Effector CD8-positive, alpha-beta T cell (primary cell): ENCODE data around the gene HJV.

Experiments used
- DNase-seq: peaks from one replicate; lab custom pipeline; 2025; lab: John Stamatoyannopoulos, UW

The HJV gene

GRCh38 chr1:146022403-146023127 is 1.0 kb upstream of the HJV start:
- DNase-seq, result no peak

- DNase-seq, result no peak
These were observed 487 bp downstream of the HJV start for GRCh38 chr1:146021050-146021445.

GRCh38 chr1:146020058-146021049 is 1.2 kb downstream of the HJV start:
- no peak for DNase-seq

- no peak for DNase-seq
These were observed 2.1 kb downstream of the HJV start for GRCh38 chr1:146019231-146020057.

GRCh38 chr1:146016891-146017290 is 4.6 kb downstream of the HJV start:
- no peak for DNase-seq

GRCh38 chr1:146013559-146013922 is 8.0 kb downstream of the HJV start:
- no peak for DNase-seq

- DNase-seq, result peak; percentile 31
These were observed 8.6 kb downstream of the HJV start for GRCh38 chr1:146012703-146013558.

GRCh38 chr1:146010126-146010738 is 11.3 kb downstream of the HJV start:
- no peak for DNase-seq

GRCh38 chr1:146007489-146008133 is 13.9 kb downstream of the HJV start:
- DNase-seq, result no peak

GRCh38 chr1:146001709-146002108 is 19.8 kb downstream of the HJV start:
- no peak for DNase-seq

- peak; percentile 10 for DNase-seq
These were observed 22.1 kb downstream of the HJV start for GRCh38 chr1:145999321-146000024.

- DNase-seq, result no peak
These were observed 23.9 kb downstream of the HJV start for GRCh38 chr1:145997718-145998023.

- DNase-seq, result peak; percentile 41
These were observed 24.4 kb downstream of the HJV start for GRCh38 chr1:145997016-145997717.

GRCh38 chr1:145996433-145997015 is 25.0 kb downstream of the HJV start, which contains the start of gene TXNIP:
Gene TXNIP (minus strand): TSS chr1:145996579. CDS start chr1:145996266, 313 bp downstream.
- peak; percentile 88 for DNase-seq

GRCh38 chr1:145995964-145996432 is 25.5 kb downstream of the HJV start:
- DNase-seq, result peak; percentile 5

GRCh38 chr1:145995148-145995881 is 26.2 kb downstream of the HJV start:
- DNase-seq, result no peak

GRCh38 chr1:145994391-145995120 is 27.0 kb downstream of the HJV start:
- no peak for DNase-seq
